Activated T-cell treated with anti-CD3 and anti-CD28 coated beads, Interleukin-2, amount 50 U/mL, for 72 hours (primary cell): ENCODE measurements around the gene MSH2. TPM values are rescaled to one million over a fixed set of nuclear protein-coding genes. Genes with fewer than 3 reads are reported as not detected.
"Not testable (repeated sequence)": the region's sequence is repeated elsewhere in the genome, so short reads cannot be mapped to it uniquely, and the experiment has no call there.

ENCODE experiments used
- ATAC-seq, 2 donors: fragments of 150-1000 bp; cut with Tn5 transposase; replicated peaks in 1 of 2; 2 replicates each; pipeline ENCODE4 v1.10.0; 2021; ENCODE audit warnings: moderate library complexity in 2 of 2, mild to moderate bottlenecking in 1 of 2
- DNase-seq, 2 donors: peaks; one replicate each; pipeline ENCODE4 v3.0.0; 2021 to 2022; ENCODE audit warnings: mixed read lengths in 1 of 2
- H3K27ac Mint-ChIP-seq: one replicate; pipeline ENCODE4 v1.8.0; 2022; ENCODE audit warnings: mild to moderate bottlenecking, moderate library complexity, mixed read lengths
- H3K27me3 Mint-ChIP-seq: one replicate; pipeline ENCODE4 v1.8.0; 2022; ENCODE audit warnings: low read depth, mixed read lengths
- H3K36me3 Mint-ChIP-seq, 2 donors: one replicate each; pipeline ENCODE4 v1.8.0; 2022; ENCODE audit warnings: mixed read lengths in 2 of 2, mild to moderate bottlenecking in 1 of 2; ENCODE audit not compliant: insufficient read depth in 2 of 2
- H3K4me1 Mint-ChIP-seq: one replicate; pipeline ENCODE4 v1.8.0; 2022; ENCODE audit warnings: low read depth, mixed read lengths
- H3K4me3 Mint-ChIP-seq, 2 donors: one replicate each; pipeline ENCODE4 v1.8.0; 2022; ENCODE audit warnings: mild to moderate bottlenecking in 2 of 2, mixed read lengths in 2 of 2, moderate library complexity in 2 of 2
- H3K9me3 Mint-ChIP-seq, 2 donors: one replicate each; pipeline ENCODE4 v1.8.0; 2022; ENCODE audit warnings: mixed read lengths in 2 of 2
- total RNA-seq, 2 donors: library from RNA; stranded (reverse); gene quantifications; one replicate each; pipeline ENCODE4 v1.2.3, GENCODE V29; 2022

The MSH2 gene
- total RNA-seq, 2 donors from 2014 or later: 41.9 to 48.7 TPM

DNA sequence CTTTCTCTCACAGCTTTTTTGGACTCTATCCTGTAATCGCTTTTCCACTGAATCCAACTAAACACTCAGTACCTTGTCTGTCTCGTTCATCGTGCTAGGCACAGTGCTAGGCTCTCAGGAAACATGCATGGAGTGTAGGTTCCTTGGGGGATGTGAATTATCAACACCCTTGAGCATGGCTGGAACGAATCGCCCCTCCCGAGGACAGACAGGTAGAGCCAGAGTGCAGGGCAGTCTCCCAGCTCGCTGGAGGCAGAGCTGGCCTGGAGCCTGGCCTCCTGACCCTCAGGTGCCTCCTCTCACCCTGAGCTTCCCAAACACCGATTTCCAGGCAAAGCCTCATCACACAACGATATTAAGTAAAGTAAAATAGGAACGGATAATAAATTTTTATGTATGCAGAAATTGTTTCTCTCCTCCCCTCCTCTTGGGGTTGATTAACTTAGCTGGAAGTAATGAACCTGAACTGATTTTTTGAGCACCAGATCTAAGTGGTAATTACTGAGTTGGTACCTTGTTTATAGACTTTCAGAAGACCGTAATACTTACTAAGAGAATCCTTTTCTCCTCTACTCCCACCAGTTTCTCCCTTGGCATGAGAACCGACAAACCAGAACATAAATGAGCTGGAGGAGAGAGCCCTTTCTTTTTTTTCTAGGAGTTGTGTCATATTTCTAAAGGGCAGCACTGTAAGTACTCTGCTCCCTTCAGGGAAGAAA lies 90.5 kb downstream of the MSH2 start:
- ATAC-seq (no peak), DNase-seq (no peak)
- H3K4me1 Mint-ChIP-seq: no peaks in the 10 kb centered on the region
- H3K27ac Mint-ChIP-seq: no peak overlapping the region
- peaks cover 0 to 1% of the 10 kb centered on the region in 2 donors for H3K36me3 Mint-ChIP-seq
- no peak overlapping the region for H3K4me3 Mint-ChIP-seq
- H3K9me3 Mint-ChIP-seq: peaks cover 1% of the 10 kb centered on the region in 2 donors
- no peaks in the 10 kb centered on the region for H3K27me3 Mint-ChIP-seq

DNA sequence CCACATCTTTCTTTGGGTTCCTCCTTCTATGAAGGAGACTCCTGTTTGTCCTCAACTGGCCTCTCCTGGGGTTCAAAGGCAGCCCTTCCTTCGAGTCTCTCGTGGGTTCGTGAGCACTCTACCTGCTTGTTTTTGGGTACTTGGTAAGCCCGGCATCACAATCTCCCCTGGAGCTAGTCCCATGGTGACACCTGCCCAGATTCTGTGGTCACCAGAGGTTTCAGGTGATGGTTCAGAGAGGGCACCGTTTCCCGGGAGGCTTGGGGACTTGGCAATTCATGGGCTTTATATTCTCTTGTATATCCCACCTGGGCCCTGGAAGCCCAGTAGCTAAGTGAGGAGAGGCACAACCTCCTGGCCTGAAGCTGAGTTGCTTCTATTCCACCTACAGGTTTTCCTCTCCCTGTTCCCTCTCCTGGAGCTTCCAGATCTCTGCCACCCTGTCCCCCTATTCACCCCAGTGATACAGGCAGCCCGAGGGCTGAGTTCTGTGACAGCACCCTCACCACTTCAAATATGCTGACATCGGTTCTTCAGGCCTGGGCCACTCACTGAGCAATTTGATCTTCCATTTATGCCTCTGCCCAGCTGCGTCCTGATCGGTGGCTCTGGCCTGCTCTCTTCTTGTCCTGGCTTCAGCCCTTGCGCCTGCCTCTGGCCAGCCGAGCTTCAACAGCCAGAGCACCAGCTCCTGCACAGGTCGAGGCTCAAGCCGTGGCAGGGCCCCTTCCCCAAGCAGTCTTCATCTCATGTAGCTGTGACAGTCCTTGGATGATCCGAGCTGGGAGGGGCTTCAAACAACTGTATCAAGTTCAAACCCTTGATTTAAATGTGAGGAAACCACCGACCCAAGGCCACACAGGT lies 91.5 kb downstream of the MSH2 start:
- Mint-ChIP-seq H3K4me3 (no peak overlapping the region), H3K27ac (no peak overlapping the region), H3K27me3 (no peaks in the 10 kb centered on the region), H3K4me1 (no peaks in the 10 kb centered on the region), H3K36me3 (peaks cover 4% of the 10 kb centered on the region in 2 donors), H3K9me3 (peaks cover 3% of the 10 kb centered on the region in 2 donors)
- ATAC-seq (no peak), DNase-seq (no peak)

DNA sequence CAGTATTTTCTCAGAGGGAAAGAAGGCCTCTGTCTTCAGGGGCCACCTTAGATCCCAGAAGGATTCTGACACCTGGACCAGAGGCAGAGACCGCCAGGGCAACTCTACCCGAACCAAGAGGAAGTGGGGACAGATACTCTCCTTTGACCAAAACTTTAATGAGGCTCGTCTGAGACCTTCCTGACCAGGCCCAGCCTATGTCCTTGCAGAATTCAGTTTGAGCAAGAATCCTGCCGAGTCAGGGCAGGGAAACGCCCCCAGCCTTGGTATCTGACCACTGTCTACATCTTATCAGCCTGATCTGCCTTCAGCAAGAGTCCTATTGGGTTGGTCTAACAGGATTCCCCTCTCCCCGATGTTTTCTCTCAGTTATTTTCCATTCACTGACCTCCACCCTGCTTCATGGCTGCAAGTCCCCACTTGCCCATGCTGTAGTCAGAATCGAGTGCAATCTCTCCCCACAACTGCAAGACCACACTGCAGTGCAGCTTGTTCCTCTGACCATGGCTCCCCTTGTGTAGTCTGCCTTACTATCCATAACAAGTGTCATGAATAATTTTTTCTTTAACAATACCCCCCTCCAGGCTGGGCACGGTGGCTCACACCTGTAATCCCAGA lies 95.0 kb downstream of the MSH2 start:
- peaks cover 15% of the 10 kb centered on the region for H3K4me1 Mint-ChIP-seq
- H3K27ac Mint-ChIP-seq: no peak overlapping the region

DNA sequence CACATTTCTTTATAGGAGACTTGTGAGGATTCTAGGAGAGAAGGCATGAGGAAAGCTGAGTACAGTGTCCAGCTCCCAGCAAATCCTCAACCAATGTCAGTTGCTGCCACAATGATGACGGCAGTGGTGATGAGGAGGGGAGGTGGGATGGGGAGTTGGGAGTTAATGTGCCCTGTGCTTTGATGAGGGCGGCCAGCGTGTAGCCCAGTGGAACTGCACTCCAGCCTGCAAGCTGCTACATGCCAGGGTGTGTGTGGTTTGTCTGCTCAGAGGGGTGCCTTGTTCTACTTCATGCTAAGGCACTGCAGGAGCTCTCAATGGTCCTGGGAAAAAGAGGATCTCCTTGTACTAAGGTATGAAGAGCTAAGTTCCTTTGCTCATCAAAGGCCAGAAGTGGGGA lies 96.1 kb downstream of the MSH2 start:
- no peaks in the 10 kb centered on the region for H3K27me3 Mint-ChIP-seq
- no peak overlapping the region for H3K27ac Mint-ChIP-seq
- DNase-seq (no peak), ATAC-seq (no peak)
- H3K9me3 Mint-ChIP-seq: peaks cover 7 to 12% of the 10 kb centered on the region in 2 donors
- H3K36me3 Mint-ChIP-seq: peaks cover 10 to 14% of the 10 kb centered on the region in 2 donors
- H3K4me1 Mint-ChIP-seq: peaks cover 17% of the 10 kb centered on the region
- H3K4me3 Mint-ChIP-seq: no peak overlapping the region

More for the DNA sequence above, 95.0 kb downstream of the MSH2 start:
- no peaks in the 10 kb centered on the region for H3K27me3 Mint-ChIP-seq
- H3K36me3 Mint-ChIP-seq: peaks cover 10 to 14% of the 10 kb centered on the region in 2 donors
- DNase-seq (no peak), ATAC-seq (no peak)
- no peak overlapping the region for H3K4me3 Mint-ChIP-seq
- H3K9me3 Mint-ChIP-seq: peaks cover 7 to 12% of the 10 kb centered on the region in 2 donors

DNA sequence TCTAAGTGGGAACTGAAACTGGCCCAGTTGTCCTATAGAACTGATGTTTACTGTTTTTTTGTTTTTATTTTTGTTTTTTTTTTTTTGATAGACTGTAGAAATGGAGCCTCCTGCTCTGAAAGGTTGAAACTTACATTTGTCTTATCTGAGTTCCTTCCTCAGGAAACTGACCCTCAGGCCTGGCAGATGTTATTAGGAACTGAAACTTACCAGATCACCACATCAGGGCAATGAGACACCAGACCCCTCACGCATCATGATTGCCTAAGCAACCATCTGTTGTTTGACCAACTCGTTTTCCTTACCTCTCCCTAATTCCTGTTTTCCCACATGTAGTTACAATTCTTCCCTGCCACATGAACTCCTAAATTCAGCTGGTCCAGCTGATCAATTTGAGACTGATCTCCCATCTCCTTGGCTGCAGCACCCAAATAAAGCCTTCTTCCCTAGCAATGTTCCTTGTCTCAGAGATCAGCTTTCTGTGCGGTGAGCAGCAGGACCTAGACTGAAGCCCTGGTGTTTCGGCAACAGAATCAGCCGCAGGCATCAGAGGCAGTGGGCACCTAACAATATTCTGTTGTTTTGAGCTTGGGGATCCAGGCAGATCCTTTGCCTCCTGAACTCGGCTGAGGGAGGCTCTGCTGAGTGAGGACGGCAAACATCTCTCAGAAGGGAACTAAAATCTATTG lies 96.8 kb downstream of the MSH2 start:
- peaks cover 15 to 17% of the 10 kb centered on the region in 2 donors for H3K36me3 Mint-ChIP-seq
- peaks cover 6 to 12% of the 10 kb centered on the region in 2 donors for H3K9me3 Mint-ChIP-seq
- H3K27me3 Mint-ChIP-seq: no peaks in the 10 kb centered on the region
- ATAC-seq (no peak), DNase-seq (no peak)
- no peak overlapping the region for H3K4me3 Mint-ChIP-seq
- no peak overlapping the region for H3K27ac Mint-ChIP-seq
- peaks cover 23% of the 10 kb centered on the region for H3K4me1 Mint-ChIP-seq

DNA sequence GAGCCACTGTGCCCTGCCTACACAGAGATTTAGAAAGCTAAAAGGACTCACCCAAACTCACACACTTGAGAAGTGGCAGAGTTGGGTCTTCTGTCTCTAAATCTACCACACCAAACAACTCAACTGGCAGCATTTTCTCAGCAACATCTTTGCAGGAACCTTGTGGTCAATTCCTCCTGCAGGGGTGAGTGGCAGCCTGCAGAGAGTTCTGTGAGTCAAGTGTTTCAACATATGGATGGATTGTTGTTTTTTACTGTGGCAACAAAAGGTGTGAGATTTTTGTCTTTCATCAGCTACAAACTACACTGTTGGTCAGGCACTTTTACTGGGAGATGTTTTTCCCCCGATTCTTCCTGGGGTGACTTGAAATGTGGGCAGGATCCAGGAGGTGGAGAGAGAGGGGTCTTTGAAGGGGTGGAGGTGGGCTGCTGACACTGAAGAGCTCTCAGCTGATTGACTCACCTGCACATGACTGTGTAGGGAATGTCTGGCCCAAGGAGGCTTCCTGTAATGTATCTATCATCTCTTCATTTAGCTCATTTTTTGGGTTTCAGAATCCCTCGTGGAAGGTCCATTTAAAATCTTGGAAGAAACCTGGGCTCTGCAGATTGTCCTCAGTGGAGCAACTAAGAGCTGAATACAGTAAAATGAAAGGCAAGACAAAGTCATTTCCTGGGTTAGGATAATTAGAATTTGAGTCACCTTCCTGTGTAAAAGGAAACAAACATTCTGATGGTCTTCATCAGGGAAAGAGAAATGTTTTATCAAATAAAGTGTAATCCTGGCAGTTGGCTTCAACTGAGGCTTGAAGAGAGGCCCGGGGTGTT lies 98.6 kb downstream of the MSH2 start:
- Mint-ChIP-seq H3K36me3 (peaks cover 15 to 18% of the 10 kb centered on the region in 2 donors), H3K4me1 (peaks cover 23% of the 10 kb centered on the region), H3K27me3 (no peaks in the 10 kb centered on the region), H3K9me3 (peaks cover 8 to 14% of the 10 kb centered on the region in 2 donors), H3K27ac (peak overlapping the region; percentile 72), H3K4me3 (peak overlapping the region; percentile 11 to 30)
- peak; percentile 60 to 77 for ATAC-seq
- peak in 1 of 2 donors; percentile 7 for DNase-seq

DNA sequence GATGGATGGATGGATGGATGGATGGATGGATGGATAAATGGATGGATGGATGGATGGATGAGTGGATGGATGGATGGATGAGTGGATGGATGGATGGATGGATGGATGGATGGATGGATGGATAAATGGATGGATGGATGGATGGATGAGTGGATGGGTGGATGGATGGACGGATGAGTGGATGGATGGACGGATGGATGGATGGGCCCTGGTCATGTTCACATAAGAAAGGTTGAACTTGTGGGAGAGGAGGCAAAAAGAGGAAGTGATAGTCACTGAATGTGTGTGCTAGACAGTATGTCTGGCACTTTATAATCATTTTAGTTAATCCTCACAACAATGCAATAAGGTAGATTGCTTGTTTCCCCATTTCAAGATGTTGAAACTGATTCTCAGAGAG lies 99.5 kb downstream of the MSH2 start:
- not testable (repeated sequence) for DNase-seq, H3K27ac Mint-ChIP-seq, H3K4me3 Mint-ChIP-seq, ATAC-seq, H3K27me3 Mint-ChIP-seq
- Mint-ChIP-seq H3K36me3 (peaks cover 15 to 18% of the 10 kb centered on the region in 2 donors), H3K9me3 (peaks cover 8 to 14% of the 10 kb centered on the region in 2 donors), H3K4me1 (peaks cover 23% of the 10 kb centered on the region)

DNA sequence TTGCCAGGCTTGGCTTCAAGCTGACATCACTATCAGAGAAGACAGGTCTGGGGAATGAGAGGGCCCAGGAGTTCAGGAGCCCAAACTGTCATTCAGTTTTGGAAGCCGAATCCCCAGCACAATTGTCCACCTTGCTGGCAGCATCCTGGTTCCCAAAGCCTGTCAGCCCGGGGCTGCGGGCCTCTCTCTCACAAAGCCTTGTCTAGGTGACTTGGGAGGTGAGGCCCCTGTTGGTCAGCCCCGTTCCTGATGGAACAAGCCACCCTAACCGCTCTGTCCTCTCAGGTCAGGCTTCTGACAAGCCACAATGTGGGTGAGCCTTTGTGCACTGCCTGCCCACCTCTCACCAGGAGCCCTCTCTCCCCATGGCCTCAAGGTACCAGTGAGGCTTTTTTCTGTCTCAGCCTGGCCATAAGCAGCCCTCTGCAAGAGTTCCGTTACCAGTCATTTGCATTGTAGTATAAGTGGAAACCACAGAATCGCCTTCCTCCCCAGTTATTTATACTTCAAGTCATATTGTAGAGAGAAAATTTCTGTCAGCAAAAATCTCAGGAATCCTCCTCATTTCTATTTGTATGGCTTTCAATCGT lies 100.6 kb downstream of the MSH2 start:
- Mint-ChIP-seq H3K36me3 (peaks cover 15 to 18% of the 10 kb centered on the region in 2 donors), H3K9me3 (peaks cover 8 to 15% of the 10 kb centered on the region in 2 donors), H3K27me3 (no peaks in the 10 kb centered on the region), H3K4me1 (peaks cover 23% of the 10 kb centered on the region), H3K4me3 (no peak overlapping the region), H3K27ac (no peak overlapping the region)
- no peak for ATAC-seq
- no peak for DNase-seq

DNA sequence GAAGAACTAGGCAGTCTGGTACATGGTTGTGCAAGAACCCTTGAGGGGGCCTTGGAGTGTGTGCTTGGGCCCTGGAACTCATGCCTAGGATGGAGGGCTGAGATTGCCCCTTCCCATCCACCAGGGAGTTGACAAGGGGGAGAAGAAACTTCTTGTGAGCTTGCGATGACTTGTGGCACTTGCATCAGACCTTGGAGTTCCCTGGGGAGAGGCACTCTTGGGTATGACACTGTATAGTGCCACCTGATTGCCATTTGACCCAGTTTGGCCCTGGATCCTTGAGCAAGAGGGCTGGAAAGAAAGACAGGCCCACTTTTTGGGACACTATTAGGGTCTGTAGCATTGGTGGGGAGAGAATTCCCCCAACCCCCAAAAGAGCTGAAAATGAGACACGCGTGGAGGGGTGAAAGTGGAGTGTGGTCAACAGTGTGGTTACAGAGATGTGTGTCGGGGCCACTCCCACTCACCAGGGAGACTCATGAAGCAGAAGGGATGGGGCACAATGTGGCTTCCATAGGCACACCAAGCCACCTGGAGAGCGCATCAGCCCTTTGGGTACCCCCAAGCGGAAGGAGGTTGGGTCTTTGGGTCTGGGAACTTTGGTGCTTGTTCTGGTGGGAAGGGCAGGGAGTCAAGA lies 101.3 kb downstream of the MSH2 start:
- Mint-ChIP-seq H3K9me3 (peaks cover 7 to 15% of the 10 kb centered on the region in 2 donors), H3K27me3 (no peaks in the 10 kb centered on the region), H3K4me3 (no peak overlapping the region), H3K4me1 (peaks cover 23% of the 10 kb centered on the region), H3K27ac (no peak overlapping the region), H3K36me3 (peaks cover 13 to 16% of the 10 kb centered on the region in 2 donors)
- DNase-seq (no peak), ATAC-seq (no peak)

DNA sequence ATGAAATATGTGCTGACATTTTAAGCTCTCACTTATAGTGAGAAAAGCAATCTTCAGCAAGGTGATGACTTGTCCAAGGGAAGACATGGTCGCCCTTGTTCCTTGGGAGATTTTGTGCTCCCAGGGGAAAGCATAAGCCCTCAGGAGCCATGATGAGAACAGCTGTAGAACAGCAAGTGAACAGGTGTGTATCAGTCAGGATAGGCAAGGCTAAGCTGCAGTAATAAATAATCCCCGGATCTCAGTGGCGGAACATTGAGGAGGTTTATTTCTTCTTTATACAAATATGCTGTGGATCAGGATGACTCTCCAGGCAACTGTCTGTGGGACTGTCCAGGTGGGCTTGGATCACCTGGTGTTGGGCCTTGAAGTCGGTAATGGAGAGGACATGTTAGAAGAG lies 103.1 kb downstream of the MSH2 start:
- ATAC-seq (no peak), DNase-seq (no peak)

DNA sequence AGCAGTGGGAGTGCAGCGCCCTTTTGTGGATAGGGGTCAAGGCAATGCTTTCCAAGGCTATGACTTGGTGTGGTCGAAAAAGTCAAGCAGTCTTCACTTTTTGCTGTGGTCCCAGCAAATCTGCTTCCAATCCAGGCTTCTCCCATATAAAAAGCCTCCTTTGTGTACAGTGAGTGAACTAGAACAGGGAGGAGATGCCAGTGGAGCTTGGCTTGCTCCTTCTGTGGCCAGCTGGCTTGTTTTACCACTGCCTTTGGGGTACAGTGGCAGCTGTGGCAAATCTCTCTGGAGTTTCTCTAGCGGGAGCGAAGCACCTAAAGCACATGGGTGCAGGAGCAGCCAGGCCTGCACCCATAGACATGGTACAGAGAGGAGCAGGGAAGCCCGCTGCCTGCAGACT lies 103.5 kb downstream of the MSH2 start:
- H3K4me3 Mint-ChIP-seq: no peak overlapping the region
- no peak overlapping the region for H3K27ac Mint-ChIP-seq
- H3K27me3 Mint-ChIP-seq: no peaks in the 10 kb centered on the region
- no peak for ATAC-seq
- H3K4me1 Mint-ChIP-seq: peaks cover 18% of the 10 kb centered on the region
- H3K36me3 Mint-ChIP-seq: peaks cover 5 to 7% of the 10 kb centered on the region in 2 donors
- no peak for DNase-seq
- peaks cover 3 to 10% of the 10 kb centered on the region in 2 donors for H3K9me3 Mint-ChIP-seq

More for the DNA sequence above, 103.1 kb downstream of the MSH2 start:
- Mint-ChIP-seq H3K9me3 (peaks cover 3 to 10% of the 10 kb centered on the region in 2 donors), H3K27ac (no peak overlapping the region), H3K36me3 (peaks cover 5 to 7% of the 10 kb centered on the region in 2 donors), H3K27me3 (no peaks in the 10 kb centered on the region), H3K4me3 (no peak overlapping the region), H3K4me1 (peaks cover 22% of the 10 kb centered on the region)
